A673 (cell line): ENCODE measurements around the gene ARHGAP15.

Experiments used
- EZH2 ChIP-seq: fragments of 200-600 bp; sonication (generic); IDR thresholded peaks from 2 replicates; pipeline ENCODE4 v1.6.1; 2017; ENCODE audit warnings: borderline replicate concordance, low read depth, mild to moderate bottlenecking, mixed read lengths, antibody characterized with exemption, low read length; ENCODE audit not compliant: poor library complexity, severe bottlenecking
- TF ChIP-seq, protein P1 (sequence below): fragments of 300-800, 200-600 bp; sonication (generic); conservative IDR thresholded peaks from 2 replicates; pipeline ENCODE4 v1.5.1; 2017; ENCODE audit warnings: low read depth, mild to moderate bottlenecking, antibody characterized with exemption, low read length, moderate library complexity, mixed read lengths

DNA sequence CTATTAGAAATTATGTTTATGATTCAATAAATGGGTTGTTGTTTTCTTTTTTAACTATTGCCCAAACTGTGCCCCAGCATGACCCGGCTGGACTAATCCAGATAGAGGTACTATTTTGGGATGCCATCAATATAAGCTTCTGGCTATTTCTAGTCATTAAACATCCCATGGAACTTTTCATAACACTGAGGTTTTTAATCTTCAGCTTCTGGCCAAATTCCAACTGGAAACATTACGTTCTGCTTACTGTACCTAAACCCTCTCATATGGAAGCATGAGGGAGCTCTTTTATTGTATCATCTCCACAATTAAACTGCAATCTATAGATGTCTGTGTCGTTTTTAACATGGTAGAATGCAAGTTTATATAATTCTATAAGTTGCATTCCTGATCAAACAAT lies 674.7 kb downstream of the ARHGAP15 start:
- TF ChIP-seq, protein P1, sequence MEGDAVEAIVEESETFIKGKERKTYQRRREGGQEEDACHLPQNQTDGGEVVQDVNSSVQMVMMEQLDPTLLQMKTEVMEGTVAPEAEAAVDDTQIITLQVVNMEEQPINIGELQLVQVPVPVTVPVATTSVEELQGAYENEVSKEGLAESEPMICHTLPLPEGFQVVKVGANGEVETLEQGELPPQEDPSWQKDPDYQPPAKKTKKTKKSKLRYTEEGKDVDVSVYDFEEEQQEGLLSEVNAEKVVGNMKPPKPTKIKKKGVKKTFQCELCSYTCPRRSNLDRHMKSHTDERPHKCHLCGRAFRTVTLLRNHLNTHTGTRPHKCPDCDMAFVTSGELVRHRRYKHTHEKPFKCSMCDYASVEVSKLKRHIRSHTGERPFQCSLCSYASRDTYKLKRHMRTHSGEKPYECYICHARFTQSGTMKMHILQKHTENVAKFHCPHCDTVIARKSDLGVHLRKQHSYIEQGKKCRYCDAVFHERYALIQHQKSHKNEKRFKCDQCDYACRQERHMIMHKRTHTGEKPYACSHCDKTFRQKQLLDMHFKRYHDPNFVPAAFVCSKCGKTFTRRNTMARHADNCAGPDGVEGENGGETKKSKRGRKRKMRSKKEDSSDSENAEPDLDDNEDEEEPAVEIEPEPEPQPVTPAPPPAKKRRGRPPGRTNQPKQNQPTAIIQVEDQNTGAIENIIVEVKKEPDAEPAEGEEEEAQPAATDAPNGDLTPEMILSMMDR: no peak
- TF ChIP-seq EZH2: no peak
